Stimulated activated CD4-positive, alpha-beta T cell treated with anti-CD3 and anti-CD28 coated beads, Interleukin-4, amount 100 ng/mL, for 1 hour (primary cell): ENCODE data around the gene SBK1.
A peak's percentile ranks its signal among the peaks of the same experiment; 100 is the strongest.
"Not testable (repeated sequence)": the region's sequence is repeated elsewhere in the genome, so short reads cannot be mapped to it uniquely, and the experiment has no call there.

Source experiments
- DNase-seq: peaks from one replicate; pipeline ENCODE4 v3.0.0-alpha.2; 2020

SBK1 gene

DNA sequence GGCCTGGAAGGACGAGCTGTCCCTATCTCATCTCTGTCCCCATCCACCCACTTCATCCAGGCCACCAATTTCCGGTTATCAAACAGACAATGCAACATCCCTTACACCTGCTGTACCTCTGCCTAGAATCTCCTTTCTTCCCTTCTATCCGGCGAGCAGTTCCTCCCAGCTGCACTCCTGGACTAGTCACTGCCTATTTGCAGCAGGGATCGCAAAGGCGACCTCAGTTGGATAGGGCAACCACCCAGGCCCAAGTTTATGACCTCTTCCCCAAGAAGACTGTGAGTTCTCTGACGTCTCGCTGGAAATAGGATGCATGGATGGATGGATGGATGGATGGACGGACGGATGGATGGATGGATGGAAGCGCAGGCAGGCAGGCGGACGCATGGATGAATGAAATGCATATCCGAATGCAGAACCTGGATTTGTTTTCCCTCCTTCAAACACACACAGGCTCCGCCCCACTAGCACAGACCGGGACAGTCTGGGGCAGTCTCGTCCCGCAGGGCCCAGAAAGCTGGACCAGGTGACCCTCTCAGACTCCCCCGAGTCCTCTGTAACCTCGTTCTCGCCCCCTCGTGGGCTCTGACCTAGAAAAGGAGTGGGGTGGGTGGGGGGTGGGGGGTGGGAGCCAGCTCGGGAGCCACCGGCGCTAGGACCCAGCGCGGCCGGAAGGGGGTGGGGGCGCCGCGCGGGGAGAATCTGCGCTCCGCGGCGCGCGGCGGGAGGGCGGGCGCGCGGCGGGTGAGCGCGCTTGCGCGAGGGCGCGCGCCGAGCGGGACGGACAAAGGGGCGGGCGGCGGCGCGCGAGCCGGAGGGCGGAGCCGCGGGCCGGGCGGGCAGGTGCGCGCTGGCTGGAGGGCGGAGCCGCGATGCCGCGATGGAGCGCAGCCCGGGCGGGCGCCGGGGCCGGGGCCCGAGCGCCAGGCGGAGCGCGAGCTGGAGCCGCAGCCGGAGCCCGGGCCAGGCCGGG, at the start of gene SBK1:
SBK1 (plus strand) TSS at position 875 of the 976 bp plus-strand sequence. CDS start 24,867 bp downstream, outside the sequence.
- peak; percentile 84 for DNase-seq

DNA sequence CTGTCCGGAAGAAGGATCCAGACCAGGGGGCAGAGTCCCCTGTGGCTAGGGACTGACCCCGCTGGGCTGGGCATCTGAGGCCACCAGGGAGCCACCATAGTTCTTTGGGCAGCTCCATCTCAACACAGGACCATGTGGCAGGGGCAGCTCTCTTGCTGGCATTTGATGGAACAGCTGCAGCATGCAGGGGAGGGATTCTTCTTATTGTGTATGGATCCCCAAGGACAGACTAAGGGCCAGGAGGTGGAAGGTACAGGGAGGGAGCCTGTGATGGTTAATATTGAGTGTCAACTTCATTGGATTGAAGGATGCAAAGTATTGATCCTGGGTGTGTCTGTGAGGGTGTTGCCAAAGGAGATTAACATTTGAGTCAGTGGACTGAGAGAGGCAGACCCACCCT, 42.8 kb upstream of the SBK1 start:
- DNase-seq = not testable (repeated sequence)

DNA sequence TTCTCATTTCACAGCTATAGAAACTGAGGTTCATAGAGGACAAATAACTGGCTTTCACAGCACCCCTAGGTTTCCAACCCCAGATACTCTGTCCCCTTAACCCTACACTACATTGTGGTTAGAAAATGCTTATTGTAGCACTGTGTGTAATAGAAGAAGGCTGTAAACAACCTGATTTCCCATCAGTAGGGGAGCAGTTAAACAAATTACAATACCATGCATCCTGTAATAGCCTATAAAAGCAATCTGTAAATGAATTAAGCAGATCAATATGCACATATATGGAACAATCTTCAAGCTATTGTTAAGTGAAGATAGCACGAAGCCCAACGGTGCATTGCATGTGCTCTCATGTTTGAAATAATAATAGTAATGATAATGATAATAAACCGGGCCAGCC, 41.3 kb upstream of the SBK1 start:
- DNase-seq = no peak

DNA sequence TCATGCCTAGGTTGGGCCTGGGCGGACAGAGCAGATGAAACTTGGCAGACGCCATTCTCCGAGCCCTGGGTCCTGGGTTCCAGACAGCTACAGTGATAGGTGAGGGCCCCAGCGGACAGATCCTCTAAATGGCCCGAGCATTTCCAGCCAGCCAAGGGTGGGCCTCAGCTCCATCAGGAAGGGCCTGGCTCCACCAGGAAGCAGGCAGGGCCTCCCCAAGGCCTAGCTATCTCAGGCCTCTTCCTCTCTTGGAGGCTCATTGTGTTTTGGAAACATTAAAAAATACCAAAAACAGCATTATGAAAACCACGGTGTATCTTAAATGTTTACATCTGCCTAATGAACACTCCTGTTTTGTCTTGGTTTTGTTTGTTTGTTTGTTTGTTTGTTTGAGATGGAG, 38.2 kb upstream of the SBK1 start:
- no peak for DNase-seq

GRCh38 chr16:28255838-28256237, 36.5 kb upstream of the SBK1 start:
- no peak for DNase-seq

- DNase-seq = no peak
These were observed 35.1 kb upstream of the SBK1 start for GRCh38 chr16:28257256-28257655.

GRCh38 chr16:28258567-28258966, 33.8 kb upstream of the SBK1 start:
- DNase-seq = no peak

DNA sequence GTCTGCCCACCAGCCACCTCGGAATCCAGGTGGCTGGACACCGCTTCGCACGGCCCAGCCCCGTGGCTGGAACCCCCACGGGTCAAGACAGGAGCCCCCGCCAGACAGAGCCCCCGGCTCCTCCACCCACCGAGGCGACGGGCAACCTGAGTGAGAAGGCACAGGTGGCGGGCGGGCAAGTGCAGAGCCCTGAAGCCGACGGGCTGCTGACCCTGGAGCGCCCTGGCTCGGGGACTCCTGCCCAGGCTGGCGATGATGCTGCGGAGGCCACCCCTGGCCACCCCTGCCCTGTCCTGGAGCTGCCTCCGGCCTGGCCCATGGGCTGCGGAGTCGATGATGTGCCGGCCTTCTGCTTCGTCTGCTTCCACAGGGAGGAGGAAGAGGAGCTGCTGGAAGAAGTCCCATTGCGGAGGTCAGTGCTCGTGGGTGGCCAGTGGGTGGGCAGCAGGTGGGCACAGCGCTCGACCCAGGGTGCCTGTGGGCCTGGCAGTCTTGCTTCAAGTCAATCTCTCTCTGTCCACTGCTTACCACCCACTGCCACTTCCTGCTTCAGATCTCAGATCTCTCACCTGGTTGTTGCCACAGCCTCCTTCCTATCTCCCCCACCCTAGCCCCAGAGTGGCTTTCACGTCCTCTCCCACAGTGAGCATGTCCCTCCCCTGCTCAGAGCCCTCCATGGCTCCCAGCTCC, 33.1 kb upstream of the SBK1 start:
- no peak for DNase-seq

GRCh38 chr16:28259781-28260150, 32.6 kb upstream of the SBK1 start:
- no peak for DNase-seq

DNA sequence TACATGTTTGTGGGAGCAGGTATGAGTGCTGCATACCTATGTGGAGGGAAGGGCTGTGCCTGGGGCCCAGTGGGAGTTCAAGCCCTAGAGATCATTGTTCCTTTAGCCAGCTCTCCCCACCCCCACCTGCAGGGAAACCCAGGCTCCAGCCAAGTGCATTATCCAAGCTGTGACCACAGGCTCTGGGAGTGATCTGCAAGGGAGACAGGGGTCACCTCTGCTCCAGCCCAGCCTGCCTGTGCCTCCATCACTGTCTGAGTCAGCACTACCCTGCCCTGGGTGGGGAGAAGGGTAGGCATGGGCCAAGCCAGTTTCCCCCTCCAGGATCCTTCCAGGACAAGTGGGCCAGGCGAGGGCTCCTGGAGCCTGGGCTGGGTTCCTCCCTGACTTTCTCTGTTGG, 32.1 kb upstream of the SBK1 start:
- no peak for DNase-seq

- DNase-seq = no peak
These were observed 30.4 kb upstream of the SBK1 start for GRCh38 chr16:28261942-28262341.

DNA sequence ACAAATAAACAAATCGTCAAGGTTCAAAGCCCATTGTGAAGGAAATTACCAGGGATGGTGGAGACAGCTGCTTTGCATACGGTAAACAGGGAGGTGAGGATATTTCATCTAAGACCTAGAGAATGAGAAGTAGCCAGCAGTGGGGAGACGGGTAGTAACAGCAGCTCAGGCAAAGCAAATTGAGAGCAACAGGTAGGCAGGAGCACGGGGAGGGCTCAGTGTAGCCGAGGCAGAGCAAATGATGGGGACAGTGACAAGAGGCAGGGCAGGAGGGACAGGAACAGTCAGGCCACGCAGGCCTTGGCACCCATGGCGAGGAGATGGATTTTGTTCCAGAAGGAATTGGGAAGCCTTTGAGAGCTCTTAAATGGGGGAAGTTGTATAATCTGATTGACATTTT, 29.0 kb upstream of the SBK1 start:
- no peak for DNase-seq

- DNase-seq = no peak
These were observed 27.7 kb upstream of the SBK1 start for GRCh38 chr16:28264656-28265055.

GRCh38 chr16:28265822-28266221, 26.5 kb upstream of the SBK1 start:
- DNase-seq = no peak

DNA sequence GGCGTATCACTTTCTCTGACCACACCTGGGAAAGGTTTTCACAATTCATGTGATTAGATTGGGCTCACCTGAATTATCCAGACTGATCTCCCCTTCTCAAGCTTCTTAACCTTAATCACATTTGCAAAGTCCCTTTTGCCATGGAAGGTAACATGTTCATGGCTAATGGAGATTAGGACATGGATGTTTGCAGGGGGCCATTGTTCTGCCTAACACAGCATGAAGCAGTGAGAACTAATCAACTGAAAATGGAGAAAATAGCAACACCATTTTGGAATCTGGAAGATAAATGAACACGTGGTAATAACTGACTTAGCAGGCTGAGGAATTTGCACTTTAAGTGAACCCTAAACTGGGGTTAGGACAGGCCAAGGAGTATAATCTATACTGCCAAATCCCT, 25.0 kb upstream of the SBK1 start:
- no peak for DNase-seq

DNA sequence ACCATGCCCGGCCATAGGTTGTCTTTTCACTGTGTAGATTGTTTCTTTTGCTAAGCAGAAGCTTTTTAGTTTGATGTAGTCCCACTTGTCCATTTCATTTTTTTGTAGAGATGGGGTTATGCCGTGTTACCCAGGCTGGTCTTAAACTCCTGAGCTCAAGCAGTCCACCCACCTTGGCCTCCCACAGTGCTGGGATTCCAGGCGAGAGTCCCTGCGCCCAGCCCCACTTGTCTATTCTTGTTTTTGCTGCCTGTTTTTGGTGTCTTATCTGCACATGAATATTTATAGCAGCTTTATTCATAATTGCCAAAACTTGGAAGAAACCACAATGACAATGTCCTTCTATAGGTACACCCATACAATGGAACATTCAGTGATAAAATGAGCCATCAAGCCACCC, 18.8 kb upstream of the SBK1 start:
- no peak for DNase-seq

DNA sequence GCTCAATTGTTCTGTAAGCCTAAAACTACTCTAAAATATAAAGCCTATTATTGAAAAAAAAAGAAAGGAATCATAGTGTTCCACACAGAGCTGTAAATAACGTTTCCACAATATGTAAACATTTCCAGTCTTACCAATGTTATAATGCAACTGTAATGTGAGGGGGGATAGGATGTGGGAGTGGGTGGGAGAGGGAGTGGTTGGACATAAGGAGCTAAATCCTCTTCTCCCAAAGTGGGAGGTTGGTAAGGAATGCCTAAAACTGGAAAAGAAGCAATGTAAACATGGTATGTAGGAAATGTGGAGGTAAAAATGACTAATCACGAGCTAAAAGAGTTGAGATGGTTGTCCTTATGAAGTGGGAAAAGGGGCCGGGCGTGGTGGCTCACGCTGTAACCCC, 17.6 kb upstream of the SBK1 start:
- no peak for DNase-seq

- DNase-seq = no peak
These were observed 16.0 kb upstream of the SBK1 start for GRCh38 chr16:28276301-28276700.

- peak; percentile 84 for DNase-seq
These were observed 14.6 kb upstream of the SBK1 start for GRCh38 chr16:28277537-28278388.

DNA sequence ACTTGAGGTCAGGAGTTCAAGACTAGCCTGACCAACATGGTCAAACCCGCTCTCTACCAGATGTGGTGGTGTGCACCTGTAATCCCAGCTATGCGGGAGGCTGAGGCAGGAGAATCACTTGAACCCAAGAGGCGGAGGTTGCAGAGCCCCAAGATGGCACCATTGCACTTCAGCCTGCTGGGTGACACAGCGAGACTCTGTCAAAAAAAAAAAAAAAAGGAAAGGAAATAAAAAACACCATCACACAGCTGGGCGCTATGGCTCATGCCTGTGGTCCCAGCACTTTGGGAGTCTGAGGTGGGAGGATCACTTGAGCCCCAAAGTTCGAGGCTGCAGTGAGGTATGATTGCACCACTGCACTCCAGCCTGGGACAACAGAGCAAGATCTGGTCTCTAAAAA, 13.3 kb upstream of the SBK1 start:
- DNase-seq = no peak

GRCh38 chr16:28280881-28281836, 11.2 kb upstream of the SBK1 start:
- no peak for DNase-seq

DNA sequence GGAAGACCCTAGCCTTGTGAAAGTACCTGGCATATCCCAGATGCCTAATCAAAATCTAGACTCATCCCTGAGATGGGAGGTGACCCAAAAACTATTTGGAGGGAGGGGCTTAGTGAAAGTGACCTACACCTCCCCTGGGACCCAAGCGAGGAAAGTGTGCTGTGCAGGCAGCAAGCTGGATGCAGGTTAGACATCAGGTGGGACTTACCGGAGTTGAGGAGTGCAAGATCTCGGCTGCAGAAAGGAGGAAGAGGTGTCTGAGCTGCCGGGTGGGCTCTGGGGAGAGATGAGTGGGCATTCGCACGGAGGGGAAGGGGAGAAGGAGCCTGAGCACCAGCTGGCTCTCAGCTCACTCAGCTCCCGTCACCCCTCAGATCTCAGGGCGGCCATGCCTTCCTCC, 10.3 kb upstream of the SBK1 start:
- DNase-seq = no peak
